GM12892 (cell line): ENCODE measurements around the gene GP5.

Source experiments
- POLR2A ChIP-seq: IDR thresholded peaks from 2 replicates; pipeline ENCODE4 v1.6.1; 2011; ENCODE audit warnings: low read depth, low read length, control low read depth
- POLR2AphosphoS5 ChIP-seq: IDR thresholded peaks from 2 replicates; pipeline ENCODE4 v1.6.1; 2011; ENCODE audit warnings: low read depth, low read length, control low read depth
- TAF1 ChIP-seq: IDR thresholded peaks from 2 replicates; pipeline ENCODE4 v1.6.1; 2011; ENCODE audit warnings: low read depth, mild to moderate bottlenecking, control low read depth, low read length, borderline replicate concordance

DNA sequence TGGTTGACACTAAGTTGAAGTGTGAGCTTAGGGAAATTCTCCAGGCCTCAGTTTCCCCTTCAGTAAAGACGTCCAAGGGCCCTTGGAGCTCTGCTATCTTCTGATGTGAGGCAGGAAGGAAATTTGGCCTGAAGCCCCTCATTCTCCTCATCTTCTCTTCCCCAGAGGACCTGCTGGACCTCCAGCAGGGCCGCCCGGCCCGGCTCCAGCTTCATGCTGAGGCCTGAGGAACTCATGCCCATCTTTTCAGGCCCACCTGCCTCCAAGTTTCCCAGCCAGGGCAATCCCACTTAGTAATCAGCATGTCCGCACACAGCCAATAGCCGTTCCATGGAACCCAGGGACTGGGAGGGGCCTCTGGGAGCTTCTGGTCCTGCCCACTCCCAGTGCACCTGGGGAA lies 33.5 kb downstream of the GP5 start:
- TF ChIP-seq POLR2A (no peak), TAF1 (no peak), POLR2AphosphoS5 (no peak)
